K562 (cell line): ENCODE results near the gene USP49. TPM values are rescaled to one million over a fixed set of nuclear protein-coding genes. Genes with fewer than 3 reads are reported as not detected.

Experiments
- ATAC-seq: fragments of 200-7000 bp; cut with Tn5 transposase; 3 replicates; pipeline ENCODE4 v1.9.1; 2020; ENCODE audit warnings: moderate library complexity
- BruUV-seq: library from RNA; stranded (reverse); fragments of 400-500 nt; replicated peaks from 2 replicates; lab custom pipeline; 2021; lab: Mats Ljungman, UMichigan
- CTCF ChIA-PET: fragments of 300-600 bp; formaldehyde crosslinking; extraction: SDS; loops from one replicate; lab custom pipeline; 2021; ENCODE audit warnings: low intra/inter-chr PET ratio; lab: Yijun Ruan, JAX
- POLR2A ChIA-PET: fragments of 300-600, 350-650 bp; sonication (Branson Sonifier 250); formaldehyde crosslinking; extraction: SDS; loops from one replicate; lab custom pipeline; 2021; ENCODE audit warnings: antibody characterized with exemption, inconsistent platforms; lab: Yijun Ruan, JAX
- DNase-seq, 4 experiments: peaks; one replicate each; pipeline versions ENCODE4 v3.0.0 to v3.0.0-alpha.2; 2011 to 2018; ENCODE audit warnings: low spot score in 3 of 4, mixed read lengths in 3 of 4; ENCODE audit errors: extremely low read depth in 1 of 4
- FAIRE-seq: peaks from 2 replicates; lab custom pipeline; 2011; peaks lifted over from hg19 to GRCh38; lab: Jason Lieb, UNC
- H2AFZ ChIP-seq: 2 replicates; pipeline ENCODE4 v1.6.0; 2011; ENCODE audit warnings: low read depth, low read length, control low read depth, inconsistent platforms
- H3K27ac ChIP-seq: fragments of 200-600 bp; 3 replicates; pipeline ENCODE4 v1.8.0; 2011; ENCODE audit warnings: low read depth, mild to moderate bottlenecking, control low read depth, inconsistent platforms, low read length, moderate library complexity, mixed read lengths; ENCODE audit errors: extremely low read depth
- H3K27me3 ChIP-seq, 2 experiments: fragments of 300-600 bp in 1 of 2; 2 replicates in 1 of 2; 3 replicates in 1 of 2; pipeline versions ENCODE4 v1.6.0 to v1.8.0; 2011; ENCODE audit warnings: inconsistent platforms in 2 of 2, low read length in 2 of 2, mild to moderate bottlenecking in 1 of 2, mixed read lengths in 1 of 2, moderate library complexity in 1 of 2; ENCODE audit not compliant: control insufficient read depth in 2 of 2, insufficient read depth in 2 of 2
- H3K36me3 ChIP-seq: fragments of 300-600 bp; 3 replicates; pipeline ENCODE4 v1.8.0; 2011; ENCODE audit warnings: mild to moderate bottlenecking, low read length, inconsistent platforms; ENCODE audit not compliant: control insufficient read depth, insufficient read depth
- H3K4me1 ChIP-seq, 2 experiments: fragments of 200-600 bp in 1 of 2; replicated peaks in 1 of 2; 2 replicates in 1 of 2; 3 replicates in 1 of 2; pipeline versions ENCODE4 v1.5.1 to v1.8.0; 2011; ENCODE audit warnings: inconsistent platforms in 2 of 2, low read length in 2 of 2, mild to moderate bottlenecking in 1 of 2, mixed read lengths in 1 of 2, moderate library complexity in 1 of 2; ENCODE audit not compliant: control insufficient read depth in 2 of 2, insufficient read depth in 2 of 2
- H3K4me2 ChIP-seq: 2 replicates; pipeline ENCODE4 v1.6.1; 2011; ENCODE audit warnings: low read length, control low read depth, inconsistent platforms, mixed read lengths; ENCODE audit not compliant: insufficient read depth
- H3K4me3 ChIP-seq: fragments of 200-600 bp; sonication (generic), shearing (Covaris generic); 2 replicates; pipeline ENCODE4 v1.5.1; 2016; ENCODE audit warnings: control low read depth, inconsistent platforms
- H3K79me2 ChIP-seq: fragments of 200-600 bp; 3 replicates; pipeline ENCODE4 v1.8.0; 2011; ENCODE audit warnings: low read length, inconsistent platforms; ENCODE audit not compliant: control insufficient read depth, insufficient read depth
- H3K9ac ChIP-seq, 2 experiments: 2 replicates each; pipeline versions ENCODE4 v1.6.0 to v1.6.1; 2011; ENCODE audit warnings: low read depth in 2 of 2, low read length in 2 of 2, control low read depth in 1 of 2, inconsistent platforms in 1 of 2, mild to moderate bottlenecking in 1 of 2, mixed read lengths in 1 of 2; ENCODE audit not compliant: insufficient read depth in 1 of 2
- H3K9me1 ChIP-seq: one replicate; pipeline ENCODE4 v1.6.0; 2011; ENCODE audit warnings: inconsistent platforms, mild to moderate bottlenecking, low read length, moderate library complexity; ENCODE audit not compliant: control insufficient read depth, insufficient read depth
- H3K9me3 ChIP-seq: replicated peaks from 2 replicates; pipeline ENCODE4 v1.5.1; 2011; ENCODE audit warnings: low read depth, low read length, inconsistent platforms; ENCODE audit not compliant: control insufficient read depth, insufficient read depth
- H4K20me1 ChIP-seq: replicated peaks from 2 replicates; pipeline ENCODE4 v1.6.1; 2011; ENCODE audit warnings: low read length, inconsistent platforms, mixed read lengths; ENCODE audit not compliant: control insufficient read depth, insufficient read depth
- GABPB2 ChIP-seq: fragments of 250-450 bp; sonication (Bioruptor Pico); conservative IDR thresholded peaks from 2 replicates; pipeline ENCODE4 v1.5.1; 2021; ENCODE audit warnings: mild to moderate bottlenecking
- HMG20B ChIP-seq: fragments of 250-450 bp; sonication (Bioruptor Pico); IDR thresholded peaks from 2 replicates; pipeline ENCODE4 v1.5.0; 2021; ENCODE audit warnings: mild to moderate bottlenecking
- IFI16 ChIP-seq: fragments of 250-450 bp; sonication (Bioruptor Pico); IDR thresholded peaks from 2 replicates; pipeline ENCODE4 v2.1.2; 2022; ENCODE audit warnings: mild to moderate bottlenecking, inconsistent platforms
- POLR2G ChIP-seq: fragments of 200-400 bp; formaldehyde crosslinking; IDR thresholded peaks from 2 replicates; pipeline ENCODE4 v1.6.1; 2017; ENCODE audit warnings: low read depth, mild to moderate bottlenecking, antibody characterized with exemption, low read length, moderate library complexity
- RBM15 ChIP-seq: fragments of 200-400 bp; formaldehyde crosslinking; IDR thresholded peaks from 2 replicates; pipeline ENCODE4 v1.6.1; 2018; ENCODE audit warnings: mild to moderate bottlenecking, low read length, moderate library complexity; ENCODE audit not compliant: insufficient read depth
- TARDBP ChIP-seq: fragments of 450-650 bp; IDR thresholded peaks from 2 replicates; pipeline ENCODE4 v1.6.1; 2016
- TSC22D4 ChIP-seq: fragments of 450-650 bp; IDR thresholded peaks from 2 replicates; pipeline ENCODE4 v1.6.1; 2016; ENCODE audit warnings: missing genetic modification characterization, missing biosample characterization, control low read depth
- ZNF407 ChIP-seq: fragments of 450-650 bp; IDR thresholded peaks from 2 replicates; pipeline ENCODE4 v1.6.1; 2016; ENCODE audit warnings: low read depth
- ZNF696 ChIP-seq: fragments of 250-450 bp; sonication (Bioruptor Pico); conservative IDR thresholded peaks from 2 replicates; pipeline ENCODE4 v1.4.0; 2020; ENCODE audit warnings: mild to moderate bottlenecking, moderate library complexity
- ZNF79 ChIP-seq: fragments of 250-450 bp; sonication (Bioruptor Pico); IDR thresholded peaks from 2 replicates; pipeline ENCODE4 v1.4.0; 2020; ENCODE audit warnings: low read depth, mild to moderate bottlenecking, moderate library complexity
- WGBS: fragments of 100-300 bp; shearing (Covaris generic); methylation state at CpG from one replicate; pipeline ENCODE4 v1.1.6; 2016; ENCODE audit warnings: low coverage, mixed read lengths; ENCODE audit not compliant: insufficient coverage; ENCODE audit errors: missing lambda C conversion rate; 5-methylcytosine and 5-hydroxymethylcytosine counted together
- in situ Hi-C: fragments of 300-500 bp; cut with MboI; formaldehyde crosslinking; loops from 4 replicates; pipeline ENCODE4 v1.15.0; 2018; ENCODE audit warnings: inconsistent platforms, mixed read lengths
- intact Hi-C: fragments of 100-400 bp; cut with micrococcal nuclease; formaldehyde crosslinking; loops from 2 replicates; pipeline ENCODE4 v1.14.2; 2022
- polyA plus RNA-seq, 8 experiments: library from polyadenylated mRNA; depleted of rRNA in 4 of 8; stranded (reverse) in 5 of 8; unstranded in 3 of 8; fragments of >200 nt; fragmentation: Nextera tagmentation in 2 of 8; fragmentation: Illumina TruSeq in 1 of 8; extraction: Ambion mirVana in 2 of 8; extraction: Trizol in 1 of 8; gene quantifications; 2 replicates each; pipeline versions ENCODE4 v1.2.1 to v1.2.3, GENCODE V29; 2011 to 2014; ENCODE audit warnings: inconsistent platforms in 1 of 8, missing spikeins in 1 of 8
- total RNA-seq, 7 experiments: library from RNA; depleted of rRNA in 6 of 7; stranded (reverse); fragments of >200 nt in 6 of 7; fragmentation: Illumina TruSeq in 2 of 7; extraction: Trizol in 2 of 7; gene quantifications; 2 replicates each; pipeline versions ENCODE4 v1.2.1 to v1.2.3, GENCODE V29; 2011 to 2021; ENCODE audit warnings: low replicate concordance in 1 of 7
- TF ChIP-seq, protein P1 (sequence below), 2 experiments: IDR thresholded peaks; 2 replicates each; pipeline ENCODE4 v1.6.1; 2011; ENCODE audit warnings: borderline replicate concordance in 1 of 2, control low read depth in 1 of 2, low read depth in 1 of 2, low read length in 1 of 2, mild to moderate bottlenecking in 1 of 2, mixed read lengths in 1 of 2, moderate library complexity in 1 of 2; ENCODE audit not compliant: insufficient read depth in 1 of 2, insufficient read length in 1 of 2, poor library complexity in 1 of 2, severe bottlenecking in 1 of 2; ENCODE audit errors: extremely low read depth in 1 of 2
- TF ChIP-seq, protein P2 (sequence below), 3 experiments: fragments of 200-800 bp in 1 of 3; sonication (Bioruptor generic) in 1 of 3; sonication (generic) in 1 of 3; formaldehyde crosslinking in 1 of 3; IDR thresholded peaks; 2 replicates each; pipeline versions ENCODE4 v1.6.1 to v1.8.0; 2016 to 2022; ENCODE audit warnings: mild to moderate bottlenecking in 2 of 3, missing compliant biosample characterization in 2 of 3, missing genetic modification characterization in 2 of 3, missing genetic modification reagents in 1 of 3

USP49 gene
- total and polyA plus RNA-seq, 9 of the 15 experiments (the other 6 are each of a cell fraction or from before 2014, with no cell fraction given), result 1.0 to 9.9 (median 6.5) TPM

- Histone ChIP-seq H3K9me1 (no peaks in the 10 kb centered on the region), H3K79me2 (no peaks in the 10 kb centered on the region; the same call in 2 of the 3 replicates), H3K27me3 (no peaks in the 10 kb centered on the region), H3K36me3 (no peaks in the 10 kb centered on the region), H3K4me3 (no peak overlapping the region), H3K9ac (no peak overlapping the region), H3K27ac (no peak overlapping the region), H3K4me2 (no peak overlapping the region), H3K9me3 (no peaks in the 10 kb centered on the region), H3K4me1 (peaks cover 0 to 28% of the 10 kb centered on the region in 2 experiments; a peak in 4 of 5 replicates), H2AFZ (no peak overlapping the region), H4K20me1 (no peaks in the 10 kb centered on the region)
- DNase-seq, result no peak
- no peak for ATAC-seq
- WGBS, result 73% methylated on average over 4 of the region's 4 CpGs
- in situ Hi-C loops (no loop called here), intact Hi-C loops (no loop called here)
- ChIA-PET POLR2A (interaction anchor here (1.2 kb wide), 1 partner anchor 10 kb away, joined by 6 read pairs; no protein-coding TSS in a partner anchor), CTCF (no interaction called here)
- FAIRE-seq, result no peak
- BruUV-seq, result no TSS peak
- no peak for TF ChIP-seq ZNF696 (CRISPR knock-in tag)
- no peak for TF ChIP-seq ZNF407
- no peak for TF ChIP-seq TSC22D4
- no peak for TF ChIP-seq RBM15
- TF ChIP-seq POLR2G, result no peak
- TF ChIP-seq HMG20B (CRISPR knock-in tag), result no peak
- TF ChIP-seq GABPB2 (CRISPR knock-in tag), result no peak
- no peak for TF ChIP-seq TARDBP
- TF ChIP-seq IFI16 (CRISPR knock-in tag), result no peak
- TF ChIP-seq, protein P1, sequence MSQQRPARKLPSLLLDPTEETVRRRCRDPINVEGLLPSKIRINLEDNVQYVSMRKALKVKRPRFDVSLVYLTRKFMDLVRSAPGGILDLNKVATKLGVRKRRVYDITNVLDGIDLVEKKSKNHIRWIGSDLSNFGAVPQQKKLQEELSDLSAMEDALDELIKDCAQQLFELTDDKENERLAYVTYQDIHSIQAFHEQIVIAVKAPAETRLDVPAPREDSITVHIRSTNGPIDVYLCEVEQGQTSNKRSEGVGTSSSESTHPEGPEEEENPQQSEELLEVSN (IDR thresholded peaks at IDR 0.05; ENCODE audit: borderline replicate concordance in 1 of 2, extremely low read depth in 1 of 2, insufficient read depth in 1 of 2, insufficient read length in 1 of 2, low read depth in 1 of 2, low read length in 1 of 2, poor library complexity in 1 of 2, severe bottlenecking in 1 of 2), result no peak
- TF ChIP-seq ZNF79 (CRISPR knock-in tag), result no peak
- TF ChIP-seq, protein P2, sequence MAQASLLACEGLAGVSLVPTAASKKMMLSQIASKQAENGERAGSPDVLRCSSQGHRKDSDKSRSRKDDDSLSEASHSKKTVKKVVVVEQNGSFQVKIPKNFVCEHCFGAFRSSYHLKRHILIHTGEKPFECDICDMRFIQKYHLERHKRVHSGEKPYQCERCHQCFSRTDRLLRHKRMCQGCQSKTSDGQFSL (CRISPR knock-in tag; IDR thresholded peaks at IDR 0.05), result no peak
- TF ChIP-seq, protein P2 (tag; IDR thresholded peaks at IDR 0.05), result no peak
Observed at GRCh38 chr6:41821266-41821665, 73.9 kb downstream of the USP49 start.
